Measurements from ENCODE around the gene NSDHL. TPM values are rescaled to one million over a fixed set of nuclear protein-coding genes. Genes with fewer than 3 reads are reported as not detected.
"Not testable (repeated sequence)": the region's sequence is repeated elsewhere in the genome, so short reads cannot be mapped to it uniquely, and the experiment has no call there.

The NSDHL gene
- total RNA-seq, 2 experiments from 2014 or later = 21.3 to 21.6 TPM

- Mint-ChIP-seq H3K4me3 (no peak overlapping the region), H3K36me3 (no peaks in the 10 kb centered on the region), H3K4me1 (peaks cover 1% of the 10 kb centered on the region), H3K9me3 (no peaks in the 10 kb centered on the region), H3K27me3 (no peaks in the 10 kb centered on the region), H3K27ac (no peak overlapping the region)
- no peak for DNase-seq
Measured at GRCh38 chrX:152908486-152908885, 77.6 kb downstream of the NSDHL start.

GRCh38 chrX:152910018-152910417 lies 79.2 kb downstream of the NSDHL start:
- H3K4me1 Mint-ChIP-seq, H3K27me3 Mint-ChIP-seq, H3K4me3 Mint-ChIP-seq, H3K27ac Mint-ChIP-seq, H3K9me3 Mint-ChIP-seq, H3K36me3 Mint-ChIP-seq, DNase-seq: not testable (repeated sequence)

GRCh38 chrX:152912106-152912505 lies 81.2 kb downstream of the NSDHL start:
- no peak for DNase-seq
- H3K4me1 Mint-ChIP-seq = no peaks in the 10 kb centered on the region
- H3K36me3 Mint-ChIP-seq = no peaks in the 10 kb centered on the region
- no peak overlapping the region for H3K4me3 Mint-ChIP-seq
- no peaks in the 10 kb centered on the region for H3K27me3 Mint-ChIP-seq
- H3K27ac Mint-ChIP-seq = no peak overlapping the region
- no peaks in the 10 kb centered on the region for H3K9me3 Mint-ChIP-seq

GRCh38 chrX:152912641-152913040 lies 81.8 kb downstream of the NSDHL start:
- Mint-ChIP-seq H3K27me3 (no peaks in the 10 kb centered on the region), H3K27ac (no peak overlapping the region), H3K4me3 (no peak overlapping the region), H3K36me3 (no peaks in the 10 kb centered on the region), H3K9me3 (no peaks in the 10 kb centered on the region), H3K4me1 (no peaks in the 10 kb centered on the region)
- no peak for DNase-seq

- Mint-ChIP-seq H3K4me3 (no peak overlapping the region), H3K27me3 (no peaks in the 10 kb centered on the region), H3K4me1 (no peaks in the 10 kb centered on the region), H3K9me3 (no peaks in the 10 kb centered on the region), H3K36me3 (no peaks in the 10 kb centered on the region), H3K27ac (no peak overlapping the region)
- DNase-seq = no peak
Measured at GRCh38 chrX:152913346-152913745, 82.5 kb downstream of the NSDHL start.

GRCh38 chrX:152913910-152914309 lies 83.0 kb downstream of the NSDHL start:
- H3K36me3 Mint-ChIP-seq = no peaks in the 10 kb centered on the region
- no peaks in the 10 kb centered on the region for H3K27me3 Mint-ChIP-seq
- no peaks in the 10 kb centered on the region for H3K9me3 Mint-ChIP-seq
- no peak overlapping the region for H3K27ac Mint-ChIP-seq
- H3K4me3 Mint-ChIP-seq = no peak overlapping the region
- DNase-seq = no peak
- no peaks in the 10 kb centered on the region for H3K4me1 Mint-ChIP-seq

GRCh38 chrX:152915541-152916241 lies 84.8 kb downstream of the NSDHL start:
- H3K4me3 Mint-ChIP-seq = no peak overlapping the region
- no peaks in the 10 kb centered on the region for H3K4me1 Mint-ChIP-seq
- H3K9me3 Mint-ChIP-seq = no peaks in the 10 kb centered on the region
- no peak for DNase-seq
- H3K27me3 Mint-ChIP-seq = no peaks in the 10 kb centered on the region
- H3K36me3 Mint-ChIP-seq = no peaks in the 10 kb centered on the region
- no peak overlapping the region for H3K27ac Mint-ChIP-seq

GRCh38 chrX:152917656-152918579 lies 87.1 kb downstream of the NSDHL start:
- Mint-ChIP-seq H3K4me3 (no peak overlapping the region), H3K27me3 (no peaks in the 10 kb centered on the region), H3K36me3 (no peaks in the 10 kb centered on the region), H3K27ac (no peak overlapping the region), H3K9me3 (no peaks in the 10 kb centered on the region), H3K4me1 (peaks cover 4% of the 10 kb centered on the region)
- no peak for DNase-seq

GRCh38 chrX:152918707-152919106 lies 87.8 kb downstream of the NSDHL start:
- Mint-ChIP-seq H3K27me3 (peaks cover 3% of the 10 kb centered on the region), H3K9me3 (no peaks in the 10 kb centered on the region), H3K36me3 (no peaks in the 10 kb centered on the region)

More at GRCh38 chrX:152918707-152919106, 87.8 kb downstream of the NSDHL start:
- Mint-ChIP-seq H3K27ac (no peak overlapping the region), H3K4me3 (no peak overlapping the region), H3K4me1 (peaks cover 10% of the 10 kb centered on the region)
- DNase-seq = no peak

Other genes with a start within 250 kb of the NSDHL start
- not detected for gene GABRQ, start 193.2 kb upstream of the NSDHL start, total RNA-seq
- gene MAGEA3, start 132.3 kb upstream of the NSDHL start, total RNA-seq = not detected
- gene CSAG2, start 121.8 kb upstream of the NSDHL start, total RNA-seq = not detected
- not detected for gene MAGEA2B, start 116.4 kb upstream of the NSDHL start, total RNA-seq
- not detected for gene CSAG1, start 97.3 kb upstream of the NSDHL start, total RNA-seq
- gene MAGEA12, start 97.3 kb upstream of the NSDHL start, total RNA-seq = not detected
- not detected for gene MAGEA2, start 77.2 kb upstream of the NSDHL start, total RNA-seq
- gene CSAG3, start 71.8 kb upstream of the NSDHL start, total RNA-seq = not detected
- not detected for gene MAGEA6, start 61.4 kb upstream of the NSDHL start, total RNA-seq
- gene CETN2, start 306 bp upstream of the NSDHL start, total RNA-seq = 10 to 100 TPM; 10.2 to 11.0 TPM
- 1 to 10 TPM; 1.3 to 1.5 TPM for gene ZNF185, start 67.0 kb downstream of the NSDHL start, total RNA-seq
- gene PNMA5, start 163.1 kb downstream of the NSDHL start, total RNA-seq = not detected
- 1 to 10 TPM; 1.4 to 1.9 TPM for gene PNMA3, start 225.4 kb downstream of the NSDHL start, total RNA-seq
- gene PNMA6A, start 241.4 kb downstream of the NSDHL start, total RNA-seq = 1 to 10 TPM; 2.0 to 2.1 TPM

All from activated naive CD8-positive, alpha-beta T cell treated with anti-CD3 and anti-CD28 coated beads for 36 hours (primary cell).